Endothelial cell of umbilical vein (primary cell): ENCODE measurements around the gene THSD7A. TPM values are rescaled to one million over a fixed set of nuclear protein-coding genes. Genes with fewer than 3 reads are reported as not detected.

Source experiments
- BruUV-seq: library from RNA; stranded (reverse); fragments of 400-500 nt; replicated peaks from 2 replicates; lab custom pipeline; 2021; lab: Mats Ljungman, UMichigan
- CTCF ChIA-PET: fragments of 300-600, 350-600 bp; sonication (Branson Sonifier 250); formaldehyde crosslinking; loops from one replicate; lab custom pipeline; 2021; ENCODE audit warnings: antibody characterized with exemption, inconsistent platforms; lab: Charles Lee
- POLR2A ChIA-PET: fragments of 300-600, 350-600 bp; sonication (Branson Sonifier 250); formaldehyde crosslinking; loops from one replicate; lab custom pipeline; 2021; ENCODE audit warnings: antibody characterized with exemption, inconsistent platforms; lab: Charles Lee
- DNase-seq: peaks from one replicate; pipeline ENCODE4 v3.0.0-alpha.2; 2011; ENCODE audit warnings: low read depth, low spot score
- FAIRE-seq: peaks from 2 replicates; lab custom pipeline; 2011; peaks lifted over from hg19 to GRCh38; lab: Jason Lieb, UNC
- H2AFZ ChIP-seq: 2 replicates; pipeline ENCODE4 v1.6.0; 2012; ENCODE audit warnings: low read depth, low read length, control low read depth, inconsistent platforms
- H3K27ac ChIP-seq: 2 replicates; pipeline ENCODE4 v1.5.1; 2011; ENCODE audit warnings: low read depth, mild to moderate bottlenecking, control low read depth, low read length, moderate library complexity; ENCODE audit not compliant: insufficient read depth
- H3K27me3 ChIP-seq, 2 experiments: 2 replicates each; pipeline versions ENCODE4 v1.6.0 to v1.6.1; 2011; ENCODE audit warnings: low read length in 2 of 2, mixed read lengths in 1 of 2; ENCODE audit not compliant: control insufficient read depth in 2 of 2, insufficient read depth in 2 of 2
- H3K36me3 ChIP-seq, 2 experiments: 2 replicates in 1 of 2; 3 replicates in 1 of 2; pipeline ENCODE4 v1.5.1; 2011; ENCODE audit warnings: low read length in 2 of 2, mild to moderate bottlenecking in 1 of 2, moderate library complexity in 1 of 2; ENCODE audit not compliant: control insufficient read depth in 2 of 2, insufficient read depth in 2 of 2; ENCODE audit errors: extremely low read depth in 1 of 2
- H3K4me1 ChIP-seq: 3 replicates; pipeline ENCODE4 v1.5.1; 2011; ENCODE audit warnings: mild to moderate bottlenecking, low read length; ENCODE audit not compliant: control insufficient read depth, insufficient read depth; ENCODE audit errors: extremely low read depth
- H3K4me2 ChIP-seq: 2 replicates; pipeline ENCODE4 v1.6.1; 2011; ENCODE audit warnings: low read length, control low read depth, mixed read lengths; ENCODE audit not compliant: insufficient read depth
- H3K4me3 ChIP-seq, 3 experiments: fragments of 200-600 bp in 1 of 3; sonication (generic), shearing (Covaris generic) in 1 of 3; replicated peaks in 1 of 3; 2 replicates each; pipeline ENCODE4 v1.5.1; 2011 to 2016; ENCODE audit warnings: control low read depth in 3 of 3, low read length in 3 of 3, mild to moderate bottlenecking in 2 of 3, inconsistent platforms in 1 of 3, low read depth in 1 of 3, moderate library complexity in 1 of 3; ENCODE audit not compliant: insufficient read depth in 1 of 3
- H3K79me2 ChIP-seq: 2 replicates; pipeline ENCODE4 v1.6.0; 2012; ENCODE audit warnings: low read length, inconsistent platforms; ENCODE audit not compliant: control insufficient read depth, insufficient read depth
- H3K9ac ChIP-seq: replicated peaks from 2 replicates; pipeline ENCODE3; 2011; ENCODE audit warnings: low read length, control low read depth; ENCODE audit not compliant: insufficient read depth; ENCODE audit errors: extremely low read depth
- H3K9me1 ChIP-seq: replicated peaks from 3 replicates; pipeline ENCODE4 v1.6.0; 2011; ENCODE audit warnings: mild to moderate bottlenecking, low read length; ENCODE audit not compliant: control insufficient read depth, insufficient read depth; ENCODE audit errors: extremely low read depth
- H3K9me3 ChIP-seq: replicated peaks from 2 replicates; pipeline ENCODE4 v1.5.1; 2012; ENCODE audit warnings: low read length, inconsistent platforms; ENCODE audit not compliant: control insufficient read depth, insufficient read depth
- H4K20me1 ChIP-seq: replicated peaks from 2 replicates; pipeline ENCODE3; 2011; ENCODE audit warnings: mild to moderate bottlenecking, low read length; ENCODE audit not compliant: control insufficient read depth, insufficient read depth; ENCODE audit errors: extremely low read depth
- EZH2 ChIP-seq: IDR thresholded peaks from 2 replicates; pipeline ENCODE4 v1.6.1; 2012; ENCODE audit warnings: borderline replicate concordance, low read depth, mild to moderate bottlenecking, moderate library complexity, low read length, inconsistent platforms; ENCODE audit not compliant: severe bottlenecking
- FOS ChIP-seq: IDR thresholded peaks from 2 replicates; pipeline ENCODE4 v1.6.1; 2011; ENCODE audit warnings: mild to moderate bottlenecking, low read length, moderate library complexity, borderline replicate concordance; ENCODE audit not compliant: insufficient read depth
- GATA2 ChIP-seq: IDR thresholded peaks from 2 replicates; pipeline ENCODE4 v1.7.0; 2011; ENCODE audit warnings: low read depth, mild to moderate bottlenecking, moderate library complexity, mixed read lengths, low read length; ENCODE audit not compliant: insufficient read length, insufficient read depth
- JUN ChIP-seq: IDR thresholded peaks from 2 replicates; pipeline ENCODE4 v1.6.1; 2011; ENCODE audit warnings: borderline replicate concordance, low read depth; ENCODE audit not compliant: insufficient read length, insufficient read depth
- MYC ChIP-seq: IDR thresholded peaks from one replicate; pipeline ENCODE4 v1.6.1; 2011; ENCODE audit warnings: mild to moderate bottlenecking, low read depth, low read length
- POLR2A ChIP-seq: IDR thresholded peaks from 2 replicates; pipeline ENCODE4 v1.6.1; 2012; ENCODE audit warnings: low read depth, mild to moderate bottlenecking, control low read depth, low read length
- POLR2AphosphoS5 ChIP-seq: IDR thresholded peaks from 2 replicates; pipeline ENCODE4 v1.6.1; 2012; ENCODE audit warnings: low read depth, mild to moderate bottlenecking, control low read depth, low read length, moderate library complexity; ENCODE audit not compliant: insufficient read depth
- dilution Hi-C: fragments of 300-500 bp; cut with MboI; formaldehyde crosslinking; loops from one replicate; pipeline ENCODE4 v1.15.0; 2019; ENCODE audit warnings: low sequenced_read_pairs; ENCODE audit not compliant: extremely low pct_ligation_motif_present
- intact Hi-C: fragments of 100-400 bp; cut with micrococcal nuclease; formaldehyde crosslinking; loops from one replicate; pipeline ENCODE4 v1.10.0; 2022
- polyA plus RNA-seq, 4 experiments: library from polyadenylated mRNA; depleted of rRNA in 3 of 4; stranded (reverse) in 3 of 4; unstranded in 1 of 4; fragments of >200 nt; gene quantifications; 2 replicates each; pipeline versions ENCODE4 v1.2.1 to v1.2.3, GENCODE V29; 2011 to 2012; ENCODE audit warnings: missing spikeins in 1 of 4
- total RNA-seq: library from RNA; stranded (reverse); gene quantifications from 2 replicates; pipeline ENCODE4 v1.2.3, GENCODE V29; 2021
- TF ChIP-seq, protein P1 (sequence below): IDR thresholded peaks from 2 replicates; pipeline ENCODE4 v1.6.1; 2011; ENCODE audit not compliant: insufficient read depth, insufficient read length
- TF ChIP-seq, protein P2 (sequence below), 2 donors: IDR thresholded peaks; 1 replicate in 1 of 2; 2 replicates in 1 of 2; pipeline ENCODE4 v1.5.1; 2011; ENCODE audit warnings: low read length in 2 of 2, mild to moderate bottlenecking in 2 of 2, moderate library complexity in 2 of 2, control low read depth in 1 of 2, inconsistent platforms in 1 of 2, low read depth in 1 of 2; ENCODE audit not compliant: insufficient read depth in 1 of 2; ENCODE audit errors: extremely low read depth in 1 of 2

The THSD7A gene
- total and polyA plus RNA-seq, 2 donors (not counting 3 experiments of a cell fraction or from before 2014, with no cell fraction given): 3.3 to 12.7 TPM

DNA sequence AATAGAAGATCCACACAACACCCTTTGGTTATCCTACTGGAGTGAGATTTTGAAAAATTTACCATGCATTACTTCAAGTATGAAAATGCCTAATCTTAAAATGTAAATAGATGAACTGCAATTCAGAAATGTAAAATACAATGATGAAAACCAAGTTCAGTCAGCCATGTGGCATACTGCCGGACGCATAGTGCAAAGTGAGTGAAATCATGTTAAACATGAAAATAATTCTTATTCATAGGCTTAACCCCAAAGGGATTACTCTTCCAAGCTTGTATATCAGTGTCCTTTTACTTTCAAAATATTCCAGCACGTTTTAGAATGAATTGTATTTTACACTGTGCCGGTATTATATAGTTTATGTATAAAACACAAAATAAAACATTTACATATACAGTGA, 99.8 kb downstream of the THSD7A start:
- ChIA-PET POLR2A (no interaction called here), CTCF (no interaction called here)
- Histone ChIP-seq H3K9me3 (no peaks in the 10 kb centered on the region), H3K4me2 (no peak overlapping the region), H3K4me1 (no peaks in the 10 kb centered on the region), H3K4me3 (no peak overlapping the region), H3K27ac (no peak overlapping the region), H3K9me1 (no peaks in the 10 kb centered on the region), H3K27me3 (no peaks in the 10 kb centered on the region), H3K36me3 (no peaks in the 10 kb centered on the region), H2AFZ (no peak overlapping the region), H4K20me1 (no peaks in the 10 kb centered on the region), H3K9ac (no peak overlapping the region), H3K79me2 (no peaks in the 10 kb centered on the region)
- no peak for FAIRE-seq
- BruUV-seq: no TSS peak
- TF ChIP-seq POLR2A: no peak
- intact Hi-C loops (no loop called here), dilution Hi-C loops (no loop called here)
- DNase-seq: no peak

DNA sequence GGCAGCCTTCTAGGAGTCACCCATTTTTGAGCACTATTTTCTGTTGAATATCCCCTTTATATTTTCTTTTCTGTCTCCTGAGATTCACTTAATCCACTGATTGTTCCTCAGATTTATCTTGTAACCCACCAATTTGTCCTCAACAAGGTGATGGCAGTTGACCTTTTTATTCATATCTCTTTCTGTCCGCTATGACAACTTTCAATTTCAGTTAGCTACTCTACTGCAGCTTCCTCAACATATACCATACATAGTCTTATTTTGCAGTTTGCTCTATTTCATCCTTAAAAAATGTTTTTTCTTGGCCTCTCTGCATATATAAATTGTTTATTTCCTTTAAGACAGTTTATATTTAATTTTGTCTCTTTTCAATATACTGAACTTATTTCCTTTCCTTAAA, 101.3 kb downstream of the THSD7A start:
- Histone ChIP-seq H2AFZ (no peak overlapping the region), H3K27me3 (no peaks in the 10 kb centered on the region), H3K79me2 (no peaks in the 10 kb centered on the region), H3K36me3 (no peaks in the 10 kb centered on the region), H3K27ac (no peak overlapping the region), H3K4me2 (no peak overlapping the region), H3K9me3 (no peaks in the 10 kb centered on the region), H4K20me1 (no peaks in the 10 kb centered on the region), H3K9ac (no peak overlapping the region), H3K9me1 (no peaks in the 10 kb centered on the region), H3K4me3 (no peak overlapping the region), H3K4me1 (no peaks in the 10 kb centered on the region)
- TF ChIP-seq MYC (no peak), POLR2A (no peak), GATA2 (no peak), FOS (no peak), POLR2AphosphoS5 (no peak), JUN (no peak), EZH2 (no peak)
- TF ChIP-seq, protein P1, sequence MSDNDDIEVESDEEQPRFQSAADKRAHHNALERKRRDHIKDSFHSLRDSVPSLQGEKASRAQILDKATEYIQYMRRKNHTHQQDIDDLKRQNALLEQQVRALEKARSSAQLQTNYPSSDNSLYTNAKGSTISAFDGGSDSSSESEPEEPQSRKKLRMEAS: no peak
- TF ChIP-seq, protein P2, sequence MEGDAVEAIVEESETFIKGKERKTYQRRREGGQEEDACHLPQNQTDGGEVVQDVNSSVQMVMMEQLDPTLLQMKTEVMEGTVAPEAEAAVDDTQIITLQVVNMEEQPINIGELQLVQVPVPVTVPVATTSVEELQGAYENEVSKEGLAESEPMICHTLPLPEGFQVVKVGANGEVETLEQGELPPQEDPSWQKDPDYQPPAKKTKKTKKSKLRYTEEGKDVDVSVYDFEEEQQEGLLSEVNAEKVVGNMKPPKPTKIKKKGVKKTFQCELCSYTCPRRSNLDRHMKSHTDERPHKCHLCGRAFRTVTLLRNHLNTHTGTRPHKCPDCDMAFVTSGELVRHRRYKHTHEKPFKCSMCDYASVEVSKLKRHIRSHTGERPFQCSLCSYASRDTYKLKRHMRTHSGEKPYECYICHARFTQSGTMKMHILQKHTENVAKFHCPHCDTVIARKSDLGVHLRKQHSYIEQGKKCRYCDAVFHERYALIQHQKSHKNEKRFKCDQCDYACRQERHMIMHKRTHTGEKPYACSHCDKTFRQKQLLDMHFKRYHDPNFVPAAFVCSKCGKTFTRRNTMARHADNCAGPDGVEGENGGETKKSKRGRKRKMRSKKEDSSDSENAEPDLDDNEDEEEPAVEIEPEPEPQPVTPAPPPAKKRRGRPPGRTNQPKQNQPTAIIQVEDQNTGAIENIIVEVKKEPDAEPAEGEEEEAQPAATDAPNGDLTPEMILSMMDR (IDR thresholded peaks at IDR 0.05; ENCODE audit: extremely low read depth in 1 of 2, insufficient read depth in 1 of 2, low read depth in 1 of 2, low read length in 2 of 2): no peak
- BruUV-seq: no TSS peak
- ChIA-PET CTCF (no interaction called here), POLR2A (no interaction called here)
- intact Hi-C loops: no loop called here
- DNase-seq: no peak
- dilution Hi-C loops: no loop called here
- FAIRE-seq: no peak
